ENCODE data around the gene ZBED4. TPM values are rescaled to one million over a fixed set of nuclear protein-coding genes. Genes with fewer than 3 reads are reported as not detected.

The ZBED4 gene
- total RNA-seq, 1 experiment from 2014 or later: 23.0 TPM

DNA sequence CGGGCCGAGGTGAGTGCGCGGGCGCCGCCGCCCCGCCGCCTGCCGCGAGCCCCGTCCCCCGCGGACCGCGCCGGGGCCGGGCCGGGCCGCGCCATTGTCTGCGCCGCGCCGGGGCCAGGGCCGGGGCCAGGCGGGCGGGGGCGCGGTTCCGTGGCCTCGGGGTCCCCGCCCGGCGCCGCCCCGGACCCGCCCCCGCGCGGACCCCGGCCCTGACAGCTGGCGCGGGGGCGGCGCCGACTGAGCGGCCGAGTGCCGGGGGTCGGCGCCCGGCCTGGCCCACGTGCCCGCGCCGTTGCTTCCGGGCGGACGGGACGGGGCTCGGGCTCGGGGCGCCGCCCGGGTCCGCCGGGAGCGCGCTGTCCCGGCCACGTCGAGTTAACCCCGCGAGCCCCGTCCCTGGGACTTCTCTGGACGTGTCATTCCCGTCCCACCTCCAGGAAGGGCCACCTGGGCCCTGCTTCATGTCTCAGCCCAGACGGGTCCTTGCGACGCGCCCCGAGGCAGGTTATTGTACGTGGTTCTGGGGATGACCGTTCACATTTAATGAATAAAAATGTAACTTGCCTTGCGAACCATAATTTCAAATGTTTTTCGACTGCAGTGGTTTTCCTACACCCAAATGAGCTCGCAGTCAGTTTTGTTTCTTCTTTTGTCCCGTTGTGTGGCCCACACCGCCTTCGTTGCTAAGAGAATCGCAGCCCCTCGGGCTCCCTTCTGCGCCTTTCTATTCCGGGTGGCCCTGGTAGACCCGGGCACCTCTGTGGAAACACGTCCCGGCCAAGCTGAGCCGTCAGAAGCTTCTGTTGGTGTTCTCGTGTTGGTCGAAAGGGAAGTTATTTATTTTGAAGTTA is 562 bp downstream of the ZBED4 start:
- Histone ChIP-seq H4K20me1 (ENCODE audit: control insufficient read depth, insufficient read depth, insufficient read length) (peaks cover 4% of the 10 kb centered on the region), H3T11ph (ENCODE audit: low read length) (no peak overlapping the region), H3K18ac (ENCODE audit: insufficient read length, low read depth, low read length) (no peak overlapping the region), H2BK12ac (ENCODE audit: insufficient read length, low read depth, low read length) (no peak overlapping the region), H3K23ac (ENCODE audit: insufficient read length, low read depth, low read length) (no peak overlapping the region), H3K27ac (ENCODE audit: insufficient read length, low read depth, low read length) (no peak overlapping the region), H4K5ac (ENCODE audit: insufficient read length, low read depth, low read length) (no peak overlapping the region), H3K27me3 (ENCODE audit: insufficient read depth, low read length) (peaks cover 28% of the 10 kb centered on the region), H2BK5ac (ENCODE audit: insufficient read length, low read length) (no peak overlapping the region), H3K56ac (ENCODE audit: insufficient read length, low read depth, low read length) (no peak overlapping the region), H3K9ac (ENCODE audit: extremely low read depth, insufficient read length, low read length) (peak overlapping the region; percentile 63), H2BK20ac (ENCODE audit: low read depth, low read length, poor library complexity, severe bottlenecking) (no peak overlapping the region), H2BK120ac (ENCODE audit: low read depth, low read length, poor library complexity, severe bottlenecking) (no peak overlapping the region), H3K4me1 (ENCODE audit: insufficient read depth, low read length) (peaks cover 5% of the 10 kb centered on the region; the same call in 1 of the 2 replicates), H3K23me2 (ENCODE audit: insufficient read length, low read depth, low read length, poor library complexity, severe bottlenecking) (peaks cover 17% of the 10 kb centered on the region), H4K8ac (replicated peaks; ENCODE audit: insufficient read length, low read depth, low read length) (no peak overlapping the region), H3K79me1 (ENCODE audit: insufficient read depth, low read depth, low read length, poor library complexity, severe bottlenecking) (peaks cover 16% of the 10 kb centered on the region), H3K4me2 (ENCODE audit: insufficient read depth, insufficient read length, low read length) (peak overlapping the region; percentile 93), H3K9me3 (ENCODE audit: control insufficient read depth, low read depth, low read length) (no peaks in the 10 kb centered on the region), H2AK5ac (ENCODE audit: insufficient read length, low read length) (no peak overlapping the region), H3K4ac (ENCODE audit: low read depth, low read length) (no peak overlapping the region), H2BK15ac (ENCODE audit: low read depth, low read length) (no peak overlapping the region), H3K14ac (ENCODE audit: insufficient read depth, low read length) (peak overlapping the region; percentile 75; the same call in 1 of the 2 replicates), H4K91ac (ENCODE audit: insufficient read length, low read depth, low read length) (no peak overlapping the region), H3K79me2 (ENCODE audit: insufficient read depth, low read length) (peaks cover 30% of the 10 kb centered on the region; the same call in 1 of the 2 replicates), H2AFZ (ENCODE audit: low read length) (no peak overlapping the region)
- H3K27me3 Mint-ChIP-seq (ENCODE audit: low read depth): peaks cover 37% of the 10 kb centered on the region
- DNase-seq: peak; percentile 38
- peak overlapping the region in 2 of 3 experiments; percentile 28 to 86; a peak in 1 of 7 replicates for H3K27ac Mint-ChIP-seq
- peaks cover 25 to 32% of the 10 kb centered on the region in 2 experiments for H3K4me1 Mint-ChIP-seq
- H3K4me3 Mint-ChIP-seq: peak overlapping the region; percentile 88 to 97
- peaks cover 0 to 5% (median 4%) of the 10 kb centered on the region in 3 experiments; a peak in 5 of 7 replicates for H3K36me3 Mint-ChIP-seq (ENCODE audit: insufficient read depth in 1 of 3, low read depth in 3 of 3)
- WGBS (ENCODE audit: extremely low coverage, insufficient read length, low lambda C conversion rate): no CpG with 5 or more reads among the region's 101 CpGs
- TF ChIP-seq, protein P1, sequence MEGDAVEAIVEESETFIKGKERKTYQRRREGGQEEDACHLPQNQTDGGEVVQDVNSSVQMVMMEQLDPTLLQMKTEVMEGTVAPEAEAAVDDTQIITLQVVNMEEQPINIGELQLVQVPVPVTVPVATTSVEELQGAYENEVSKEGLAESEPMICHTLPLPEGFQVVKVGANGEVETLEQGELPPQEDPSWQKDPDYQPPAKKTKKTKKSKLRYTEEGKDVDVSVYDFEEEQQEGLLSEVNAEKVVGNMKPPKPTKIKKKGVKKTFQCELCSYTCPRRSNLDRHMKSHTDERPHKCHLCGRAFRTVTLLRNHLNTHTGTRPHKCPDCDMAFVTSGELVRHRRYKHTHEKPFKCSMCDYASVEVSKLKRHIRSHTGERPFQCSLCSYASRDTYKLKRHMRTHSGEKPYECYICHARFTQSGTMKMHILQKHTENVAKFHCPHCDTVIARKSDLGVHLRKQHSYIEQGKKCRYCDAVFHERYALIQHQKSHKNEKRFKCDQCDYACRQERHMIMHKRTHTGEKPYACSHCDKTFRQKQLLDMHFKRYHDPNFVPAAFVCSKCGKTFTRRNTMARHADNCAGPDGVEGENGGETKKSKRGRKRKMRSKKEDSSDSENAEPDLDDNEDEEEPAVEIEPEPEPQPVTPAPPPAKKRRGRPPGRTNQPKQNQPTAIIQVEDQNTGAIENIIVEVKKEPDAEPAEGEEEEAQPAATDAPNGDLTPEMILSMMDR (conservative IDR thresholded peaks at IDR 0.05): no peak
- no peaks in the 10 kb centered on the region for H3K9me3 Mint-ChIP-seq

Measured in H9 (cell line).